Effector memory CD8-positive, alpha-beta T cell (primary cell): ENCODE results near the gene KCNQ1OT1.

Experiments
- ATAC-seq: fragments of 150-1000 bp; cut with Tn5 transposase; replicated peaks from 2 replicates; pipeline ENCODE4 v1.10.0; 2021; ENCODE audit warnings: mild to moderate bottlenecking, moderate library complexity
- DNase-seq, 3 experiments: peaks; one replicate each; pipeline ENCODE4 v3.0.0; 2021
- H3K27ac Mint-ChIP-seq, 2 donors: one replicate each; pipeline ENCODE4 v1.8.0; 2022; ENCODE audit warnings: mild to moderate bottlenecking in 2 of 2, mixed read lengths in 2 of 2, moderate library complexity in 2 of 2
- H3K27me3 Mint-ChIP-seq, 2 donors: one replicate each; pipeline ENCODE4 v1.8.0; 2022; ENCODE audit warnings: mixed read lengths in 2 of 2
- H3K36me3 Mint-ChIP-seq: one replicate; pipeline ENCODE4 v1.8.0; 2022; ENCODE audit warnings: mild to moderate bottlenecking, moderate library complexity, mixed read lengths; ENCODE audit not compliant: insufficient read depth
- H3K4me1 Mint-ChIP-seq, 2 donors: one replicate each; pipeline ENCODE4 v1.8.0; 2022; ENCODE audit warnings: low read depth in 2 of 2, mixed read lengths in 2 of 2
- H3K4me3 Mint-ChIP-seq, 2 donors: one replicate each; pipeline ENCODE4 v1.8.0; 2022; ENCODE audit warnings: mild to moderate bottlenecking in 2 of 2, mixed read lengths in 2 of 2, moderate library complexity in 2 of 2
- H3K9me3 Mint-ChIP-seq, 2 donors: one replicate each; pipeline ENCODE4 v1.8.0; 2022; ENCODE audit warnings: mixed read lengths in 2 of 2

KCNQ1OT1 gene

GRCh38 chr11:2688381-2689231 lies 11.2 kb downstream of the KCNQ1OT1 start:
- H3K27ac Mint-ChIP-seq: no peak overlapping the region
- no peak overlapping the region for H3K4me3 Mint-ChIP-seq
- no peaks in the 10 kb centered on the region for H3K9me3 Mint-ChIP-seq
- no peaks in the 10 kb centered on the region for H3K27me3 Mint-ChIP-seq
- ATAC-seq (no peak), DNase-seq (no peak)
- H3K4me1 Mint-ChIP-seq: peaks cover 0 to 2% of the 10 kb centered on the region in 2 donors
- H3K36me3 Mint-ChIP-seq: no peaks in the 10 kb centered on the region

GRCh38 chr11:2687782-2688191 lies 12.0 kb downstream of the KCNQ1OT1 start:
- Mint-ChIP-seq H3K36me3 (no peaks in the 10 kb centered on the region), H3K4me1 (peaks cover 0 to 4% of the 10 kb centered on the region in 2 donors), H3K27ac (no peak overlapping the region), H3K27me3 (no peaks in the 10 kb centered on the region), H3K9me3 (no peaks in the 10 kb centered on the region), H3K4me3 (no peak overlapping the region)
- ATAC-seq (no peak), DNase-seq (no peak)

- Mint-ChIP-seq H3K27ac (no peak overlapping the region), H3K4me1 (peaks cover 0 to 4% of the 10 kb centered on the region in 2 donors), H3K9me3 (no peaks in the 10 kb centered on the region), H3K36me3 (no peaks in the 10 kb centered on the region), H3K27me3 (no peaks in the 10 kb centered on the region), H3K4me3 (no peak overlapping the region)
- no peak for DNase-seq
- no peak for ATAC-seq
Observed at GRCh38 chr11:2687223-2687530, 12.6 kb downstream of the KCNQ1OT1 start.

GRCh38 chr11:2686360-2687222 lies 13.2 kb downstream of the KCNQ1OT1 start:
- no peak for DNase-seq

GRCh38 chr11:2685566-2686359 lies 14.0 kb downstream of the KCNQ1OT1 start:
- Mint-ChIP-seq H3K9me3 (no peaks in the 10 kb centered on the region), H3K4me1 (peaks cover 0 to 4% of the 10 kb centered on the region in 2 donors), H3K27me3 (no peaks in the 10 kb centered on the region), H3K36me3 (no peaks in the 10 kb centered on the region), H3K27ac (no peak overlapping the region), H3K4me3 (no peak overlapping the region)
- ATAC-seq: no peak
- no peak for DNase-seq

More at GRCh38 chr11:2686360-2687222, 13.2 kb downstream of the KCNQ1OT1 start:
- no peaks in the 10 kb centered on the region for H3K27me3 Mint-ChIP-seq
- no peaks in the 10 kb centered on the region for H3K9me3 Mint-ChIP-seq
- peaks cover 0 to 4% of the 10 kb centered on the region in 2 donors for H3K4me1 Mint-ChIP-seq
- ATAC-seq: no peak
- H3K27ac Mint-ChIP-seq: no peak overlapping the region
- H3K4me3 Mint-ChIP-seq: no peak overlapping the region
- H3K36me3 Mint-ChIP-seq: no peaks in the 10 kb centered on the region

GRCh38 chr11:2685051-2685450 lies 14.7 kb downstream of the KCNQ1OT1 start:
- ATAC-seq (no peak), DNase-seq (no peak)
- no peaks in the 10 kb centered on the region for H3K36me3 Mint-ChIP-seq
- H3K4me1 Mint-ChIP-seq: peaks cover 0 to 1% of the 10 kb centered on the region in 2 donors
- no peak overlapping the region for H3K27ac Mint-ChIP-seq
- H3K9me3 Mint-ChIP-seq: no peaks in the 10 kb centered on the region
- no peaks in the 10 kb centered on the region for H3K27me3 Mint-ChIP-seq
- H3K4me3 Mint-ChIP-seq: no peak overlapping the region

GRCh38 chr11:2684581-2684980 lies 15.2 kb downstream of the KCNQ1OT1 start:
- Mint-ChIP-seq H3K4me1 (peaks cover 0 to 1% of the 10 kb centered on the region in 2 donors), H3K9me3 (no peaks in the 10 kb centered on the region), H3K36me3 (no peaks in the 10 kb centered on the region), H3K27me3 (no peaks in the 10 kb centered on the region), H3K27ac (no peak overlapping the region), H3K4me3 (no peak overlapping the region)
- DNase-seq (no peak), ATAC-seq (no peak)

GRCh38 chr11:2683806-2684205 lies 16.0 kb downstream of the KCNQ1OT1 start:
- Mint-ChIP-seq H3K4me3 (no peak overlapping the region), H3K36me3 (no peaks in the 10 kb centered on the region), H3K9me3 (no peaks in the 10 kb centered on the region), H3K27me3 (no peaks in the 10 kb centered on the region), H3K4me1 (peaks cover 0 to 1% of the 10 kb centered on the region in 2 donors), H3K27ac (no peak overlapping the region)
- ATAC-seq (no peak), DNase-seq (no peak)

- H3K4me3 Mint-ChIP-seq: no peak overlapping the region
- ATAC-seq (no peak), DNase-seq (no peak)
- peaks cover 0 to 1% of the 10 kb centered on the region in 2 donors for H3K4me1 Mint-ChIP-seq
- no peaks in the 10 kb centered on the region for H3K27me3 Mint-ChIP-seq
- H3K36me3 Mint-ChIP-seq: no peaks in the 10 kb centered on the region
- no peak overlapping the region for H3K27ac Mint-ChIP-seq
- no peaks in the 10 kb centered on the region for H3K9me3 Mint-ChIP-seq
Observed at GRCh38 chr11:2681408-2682145, 18.2 kb downstream of the KCNQ1OT1 start.

- Mint-ChIP-seq H3K9me3 (no peaks in the 10 kb centered on the region), H3K27me3 (no peaks in the 10 kb centered on the region), H3K4me3 (no peak overlapping the region), H3K27ac (no peak overlapping the region), H3K4me1 (peaks cover 0 to 1% of the 10 kb centered on the region in 2 donors), H3K36me3 (no peaks in the 10 kb centered on the region)
- ATAC-seq (no peak), DNase-seq (no peak)
Observed at GRCh38 chr11:2679011-2679676, 20.6 kb downstream of the KCNQ1OT1 start.

- Mint-ChIP-seq H3K9me3 (no peaks in the 10 kb centered on the region), H3K27me3 (no peaks in the 10 kb centered on the region), H3K4me3 (no peak overlapping the region), H3K4me1 (peaks cover 0 to 1% of the 10 kb centered on the region in 2 donors), H3K36me3 (peaks cover 3% of the 10 kb centered on the region), H3K27ac (no peak overlapping the region)
- DNase-seq (no peak), ATAC-seq (no peak)
Observed at GRCh38 chr11:2678396-2678795, 21.4 kb downstream of the KCNQ1OT1 start.

GRCh38 chr11:2677127-2677526 lies 22.7 kb downstream of the KCNQ1OT1 start:
- ATAC-seq: no peak

More at GRCh38 chr11:2677127-2677526, 22.7 kb downstream of the KCNQ1OT1 start:
- H3K4me3 Mint-ChIP-seq: no peak overlapping the region
- DNase-seq: no peak
- no peaks in the 10 kb centered on the region for H3K9me3 Mint-ChIP-seq
- H3K36me3 Mint-ChIP-seq: peaks cover 3% of the 10 kb centered on the region
- no peaks in the 10 kb centered on the region for H3K4me1 Mint-ChIP-seq
- no peaks in the 10 kb centered on the region for H3K27me3 Mint-ChIP-seq
- H3K27ac Mint-ChIP-seq: no peak overlapping the region
